K562 (cell line): ENCODE data around the gene OCEL1. TPM values are rescaled to one million over a fixed set of nuclear protein-coding genes. Genes with fewer than 3 reads are reported as not detected.

Experiments
- CBX1 ChIP-seq: sonication (generic); IDR thresholded peaks from 2 replicates; pipeline ENCODE4 v1.6.1; 2016; ENCODE audit warnings: antibody characterized with exemption, low read depth, mild to moderate bottlenecking
- CREB3 ChIP-seq: fragments of 450-650 bp; conservative IDR thresholded peaks from 2 replicates; pipeline ENCODE4 v1.6.1; 2016; ENCODE audit warnings: missing genetic modification characterization, low read depth, mild to moderate bottlenecking, missing compliant biosample characterization, moderate library complexity
- DIDO1 ChIP-seq: fragments of 450-650 bp; IDR thresholded peaks from 2 replicates; pipeline ENCODE4 v1.6.1; 2016; ENCODE audit warnings: low read depth, missing biosample characterization, missing genetic modification characterization
- EGR1 ChIP-seq: fragments of 450-650 bp; conservative IDR thresholded peaks from 2 replicates; pipeline ENCODE4 v1.6.1; 2017; ENCODE audit warnings: mild to moderate bottlenecking
- ELF4 ChIP-seq: fragments of 450-650 bp; formaldehyde crosslinking; IDR thresholded peaks from 2 replicates; pipeline ENCODE4 v1.4.0; 2022; ENCODE audit warnings: missing genetic modification characterization
- FIP1L1 ChIP-seq: fragments of 200-400 bp; formaldehyde crosslinking; IDR thresholded peaks from 2 replicates; pipeline ENCODE4 v1.6.1; 2018; ENCODE audit warnings: mild to moderate bottlenecking, low read depth, low read length; ENCODE audit not compliant: poor library complexity, severe bottlenecking
- HCFC1 ChIP-seq: IDR thresholded peaks from 2 replicates; pipeline ENCODE4 v1.6.1; 2012; ENCODE audit warnings: low read depth, low read length, improper control_type of control experiment
- HES1 ChIP-seq: fragments of 450-650 bp; IDR thresholded peaks from 2 replicates; pipeline ENCODE4 v1.6.1; 2016; ENCODE audit warnings: low read depth, mild to moderate bottlenecking, moderate library complexity
- JUND ChIP-seq, 2 experiments: IDR thresholded peaks; 2 replicates in 1 of 2; 3 replicates in 1 of 2; pipeline ENCODE4 v1.6.1; 2011; ENCODE audit warnings: borderline replicate concordance in 2 of 2, low read depth in 2 of 2, low read length in 2 of 2, improper control_type of control experiment in 1 of 2, missing biosample characterization in 1 of 2, missing genetic modification characterization in 1 of 2, missing genetic modification reagents in 1 of 2
- KDM4B ChIP-seq, 2 experiments: fragments of 450-650 bp in 1 of 2; sonication (generic) in 1 of 2; IDR thresholded peaks; 2 replicates each; pipeline ENCODE4 v1.6.1; 2016 to 2017; ENCODE audit warnings: borderline replicate concordance in 2 of 2, antibody characterized with exemption in 1 of 2, low read depth in 1 of 2, mild to moderate bottlenecking in 1 of 2
- KLF13 ChIP-seq: fragments of 450-650 bp; IDR thresholded peaks from 2 replicates; pipeline ENCODE4 v1.6.1; 2016; ENCODE audit warnings: missing genetic modification characterization, low read depth, mild to moderate bottlenecking, missing compliant biosample characterization, moderate library complexity, borderline replicate concordance
- MAZ ChIP-seq, 2 experiments: fragments of 450-650 bp in 1 of 2; sonication (generic) in 1 of 2; formaldehyde crosslinking; IDR thresholded peaks in 1 of 2; conservative IDR thresholded peaks in 1 of 2; 2 replicates each; pipeline versions ENCODE4 v1.4.0 to v1.5.0; 2020; ENCODE audit warnings: mild to moderate bottlenecking in 1 of 2, missing genetic modification reagents in 1 of 2
- NCOA6 ChIP-seq: fragments of 450-650 bp; IDR thresholded peaks from 2 replicates; pipeline ENCODE4 v1.6.1; 2017; ENCODE audit warnings: mild to moderate bottlenecking
- POLR2A ChIP-seq: fragments of 450-650 bp; conservative IDR thresholded peaks from 2 replicates; pipeline ENCODE4 v1.6.1; 2016
- THRB ChIP-seq: fragments of 450-650 bp; formaldehyde crosslinking; conservative IDR thresholded peaks from 2 replicates; pipeline ENCODE4 v1.4.0; 2022; ENCODE audit warnings: mild to moderate bottlenecking, missing genetic modification characterization
- TRIM24 ChIP-seq, 2 experiments: fragments of 450-650 bp; IDR thresholded peaks; 2 replicates each; pipeline ENCODE4 v1.6.1; 2016
- USF2 ChIP-seq: sonication (generic); formaldehyde crosslinking; IDR thresholded peaks from 2 replicates; pipeline ENCODE4 v1.5.0; 2020; ENCODE audit warnings: missing genetic modification reagents
- YY1 ChIP-seq, 3 experiments: IDR thresholded peaks; 2 replicates each; pipeline ENCODE4 v1.6.1; 2011; ENCODE audit warnings: low read length in 2 of 3, mild to moderate bottlenecking in 2 of 3, moderate library complexity in 2 of 3, borderline replicate concordance in 1 of 3, control low read depth in 1 of 3, low read depth in 1 of 3; ENCODE audit not compliant: insufficient read depth in 3 of 3, insufficient replicate concordance in 2 of 3, control insufficient read depth in 1 of 3, insufficient read length in 1 of 3; ENCODE audit errors: extremely low read depth in 1 of 3
- ZBTB7A ChIP-seq: IDR thresholded peaks from 2 replicates; pipeline ENCODE4 v1.6.1; 2011; ENCODE audit warnings: low read depth, mild to moderate bottlenecking, low read length, moderate library complexity, borderline replicate concordance; ENCODE audit not compliant: control insufficient read depth
- ZEB2 ChIP-seq: fragments of 450-650 bp; IDR thresholded peaks from 2 replicates; pipeline ENCODE4 v1.6.1; 2016
- polyA plus RNA-seq, 8 experiments: library from polyadenylated mRNA; depleted of rRNA in 4 of 8; stranded (reverse) in 5 of 8; unstranded in 3 of 8; fragments of >200 nt; fragmentation: Nextera tagmentation in 2 of 8; fragmentation: Illumina TruSeq in 1 of 8; extraction: Ambion mirVana in 2 of 8; extraction: Trizol in 1 of 8; gene quantifications; 2 replicates each; pipeline versions ENCODE4 v1.2.1 to v1.2.3, GENCODE V29; 2011 to 2014; ENCODE audit warnings: inconsistent platforms in 1 of 8, missing spikeins in 1 of 8
- total RNA-seq, 7 experiments: library from RNA; depleted of rRNA in 6 of 7; stranded (reverse); fragments of >200 nt in 6 of 7; fragmentation: Illumina TruSeq in 2 of 7; extraction: Trizol in 2 of 7; gene quantifications; 2 replicates each; pipeline versions ENCODE4 v1.2.1 to v1.2.3, GENCODE V29; 2011 to 2021; ENCODE audit warnings: low replicate concordance in 1 of 7

The OCEL1 gene
- total and polyA plus RNA-seq, 9 of the 15 experiments (the other 6 are each of a cell fraction or from before 2014, with no cell fraction given): 8.0 to 38.0 (median 12.4) TPM

GRCh38 chr19:17215127-17215971 is 10.7 kb upstream of the OCEL1 start, which contains the start of gene USE1 (continued):
- TF ChIP-seq JUND (IDR thresholded peaks at IDR 0.05; ENCODE audit: borderline replicate concordance, low read depth, low read length): peak; percentile 52; the same call in 1 of the 2 replicates
- no peak; the same call in 2 of the 3 replicates for TF ChIP-seq JUND (tag; IDR thresholded peaks at IDR 0.05; ENCODE audit: borderline replicate concordance, low read depth, low read length)
- peak; percentile 29; the same call in 1 of the 2 replicates for TF ChIP-seq HES1
- peak; percentile 80 for TF ChIP-seq FIP1L1
- peak; percentile 97 to 100 (median 99) for TF ChIP-seq YY1 (IDR thresholded peaks at IDR 0.05; ENCODE audit: borderline replicate concordance in 1 of 3, control insufficient read depth in 1 of 3, extremely low read depth in 1 of 3, insufficient read depth in 3 of 3, insufficient read length in 1 of 3, insufficient replicate concordance in 2 of 3, low read depth in 1 of 3, low read length in 2 of 3)
- TF ChIP-seq CREB3: 0 out of 2 replicates have a peak, but pooled peaks have one; percentile 32
- no peak for TF ChIP-seq NCOA6
- TF ChIP-seq ZEB2: peak; percentile 85
- peak; percentile 75 for TF ChIP-seq DIDO1 (tag)
- TF ChIP-seq TRIM24 (IDR thresholded peaks at IDR 0.05): peak in 1 of 2 experiments; percentile 82; a peak in 2 of 4 replicates
- TF ChIP-seq USF2 (CRISPR knock-in tag): peak; percentile 6; the same call in 1 of the 2 replicates
- TF ChIP-seq KDM4B (IDR thresholded peaks at IDR 0.05; ENCODE audit: borderline replicate concordance in 2 of 2, low read depth in 1 of 2): peak in 1 of 2 experiments; percentile 94; a peak in 2 of 4 replicates
- peak; percentile 97 for TF ChIP-seq POLR2A
- 0 out of 2 replicates have a peak, but pooled peaks have one; percentile 87 for TF ChIP-seq ELF4
- TF ChIP-seq HCFC1: peak; percentile 89
- TF ChIP-seq KLF13 (tag): peak; percentile 75; the same call in 1 of the 2 replicates
- TF ChIP-seq MAZ (CRISPR knock-in tag; conservative IDR thresholded peaks at IDR 0.05 in 1 of 2, IDR thresholded peaks at IDR 0.05 in 1 of 2): peak; percentile 75 to 92; a peak in 3 of 4 replicates
- peak; percentile 78 for TF ChIP-seq EGR1
- no peak for TF ChIP-seq THRB (CRISPR knock-in tag)
- TF ChIP-seq CBX1: peak; percentile 70; the same call in 1 of the 2 replicates
- peak; percentile 83; the same call in 1 of the 2 replicates for TF ChIP-seq ZBTB7A
